HEK293T (cell line): ENCODE measurements around the gene CFAP300.

Experiments used
- CTBP1 ChIP-seq: fragments of 450-650 bp; IDR thresholded peaks from 2 replicates; pipeline ENCODE4 v1.6.1; 2016; ENCODE audit warnings: borderline replicate concordance
- FOXA1 ChIP-seq: fragments of 450-650 bp; IDR thresholded peaks from 2 replicates; pipeline ENCODE4 v1.6.1; 2016; ENCODE audit warnings: mild to moderate bottlenecking
- FOXK2 ChIP-seq: fragments of 450-650 bp; IDR thresholded peaks from 2 replicates; pipeline ENCODE4 v1.6.1; 2016; ENCODE audit warnings: mild to moderate bottlenecking
- FOXM1 ChIP-seq: fragments of 450-650 bp; IDR thresholded peaks from 2 replicates; pipeline ENCODE4 v1.6.1; 2017; ENCODE audit warnings: mild to moderate bottlenecking, borderline replicate concordance
- SP1 ChIP-seq: fragments of 450-650 bp; IDR thresholded peaks from 2 replicates; pipeline ENCODE4 v1.6.1; 2017
- TARDBP ChIP-seq: fragments of 450-650 bp; IDR thresholded peaks from 2 replicates; pipeline ENCODE4 v1.6.1; 2016
- ZNF384 ChIP-seq: fragments of 450-650 bp; IDR thresholded peaks from 2 replicates; pipeline ENCODE4 v1.6.1; 2016
- TF ChIP-seq, protein P1 (sequence below): fragments of 450-650 bp; IDR thresholded peaks from 2 replicates; pipeline ENCODE4 v1.6.1; 2016

DNA sequence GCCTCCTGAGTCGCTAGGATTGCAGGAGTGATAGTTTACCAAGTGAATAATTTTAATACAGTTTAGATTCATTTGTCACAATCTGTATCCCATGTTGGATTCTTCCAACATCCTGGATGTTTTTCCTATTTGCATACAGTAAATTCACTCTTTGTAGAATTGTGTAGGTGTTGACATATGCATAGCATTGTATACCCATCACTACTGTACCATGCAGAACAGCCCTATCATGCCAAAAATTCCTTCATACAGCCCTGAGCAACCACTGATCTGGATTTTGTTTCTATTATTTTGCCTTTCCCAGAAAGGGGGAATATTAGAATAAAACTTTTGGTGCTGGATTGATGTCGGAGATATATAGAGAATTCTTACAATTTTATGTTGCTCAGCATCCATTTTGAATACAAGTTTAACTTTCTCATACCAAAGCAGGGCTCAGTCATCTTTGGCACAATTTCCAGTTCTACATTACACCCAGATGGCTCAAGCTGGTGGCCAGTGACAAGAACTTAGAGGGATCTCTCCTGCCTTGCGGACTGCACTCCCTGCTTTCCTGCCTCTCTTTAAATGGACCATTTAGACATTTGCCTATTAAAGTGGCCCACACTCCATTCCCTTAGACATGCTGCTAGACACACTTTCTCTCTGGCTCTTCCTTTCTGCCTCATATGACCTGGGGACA lies 45.4 kb upstream of the CFAP300 start:
- no peak for TF ChIP-seq CTBP1
- TF ChIP-seq FOXM1, result no peak
- no peak for TF ChIP-seq TARDBP
- no peak for TF ChIP-seq FOXA1
- TF ChIP-seq, protein P1, sequence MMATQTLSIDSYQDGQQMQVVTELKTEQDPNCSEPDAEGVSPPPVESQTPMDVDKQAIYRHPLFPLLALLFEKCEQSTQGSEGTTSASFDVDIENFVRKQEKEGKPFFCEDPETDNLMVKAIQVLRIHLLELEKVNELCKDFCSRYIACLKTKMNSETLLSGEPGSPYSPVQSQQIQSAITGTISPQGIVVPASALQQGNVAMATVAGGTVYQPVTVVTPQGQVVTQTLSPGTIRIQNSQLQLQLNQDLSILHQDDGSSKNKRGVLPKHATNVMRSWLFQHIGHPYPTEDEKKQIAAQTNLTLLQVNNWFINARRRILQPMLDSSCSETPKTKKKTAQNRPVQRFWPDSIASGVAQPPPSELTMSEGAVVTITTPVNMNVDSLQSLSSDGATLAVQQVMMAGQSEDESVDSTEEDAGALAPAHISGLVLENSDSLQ, result no peak
- TF ChIP-seq SP1, result no peak
- TF ChIP-seq ZNF384, result no peak
- no peak for TF ChIP-seq FOXK2
